COR-L47 (cell line): ENCODE results near the gene NPL.

Experiments used
- DNase-seq: peaks from one replicate; lab custom pipeline; 2025; lab: John Stamatoyannopoulos, UW

The NPL gene

DNA sequence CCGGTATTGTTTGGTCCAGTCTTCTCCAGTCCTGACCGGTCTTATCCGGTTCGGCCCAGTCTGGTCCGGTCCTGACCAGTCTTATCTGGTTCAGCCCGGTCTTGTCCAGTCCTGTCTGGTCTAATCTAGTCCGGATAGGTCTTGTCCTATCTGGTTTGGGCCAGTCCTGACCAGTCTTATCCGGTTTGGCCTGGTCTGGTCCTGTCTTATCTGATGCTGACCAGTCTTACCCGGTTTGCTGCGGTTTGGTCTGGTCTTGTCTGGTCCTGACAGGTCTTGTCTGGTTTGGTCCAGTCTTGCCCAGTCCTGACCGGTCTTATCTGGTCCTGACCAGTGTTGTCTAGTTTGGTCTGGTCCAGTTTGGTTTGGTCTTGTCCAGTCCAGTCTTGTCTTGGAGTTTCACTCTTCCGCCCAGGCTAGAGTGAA, 79.7 kb downstream of the NPL start:
- DNase-seq = no peak

DNA sequence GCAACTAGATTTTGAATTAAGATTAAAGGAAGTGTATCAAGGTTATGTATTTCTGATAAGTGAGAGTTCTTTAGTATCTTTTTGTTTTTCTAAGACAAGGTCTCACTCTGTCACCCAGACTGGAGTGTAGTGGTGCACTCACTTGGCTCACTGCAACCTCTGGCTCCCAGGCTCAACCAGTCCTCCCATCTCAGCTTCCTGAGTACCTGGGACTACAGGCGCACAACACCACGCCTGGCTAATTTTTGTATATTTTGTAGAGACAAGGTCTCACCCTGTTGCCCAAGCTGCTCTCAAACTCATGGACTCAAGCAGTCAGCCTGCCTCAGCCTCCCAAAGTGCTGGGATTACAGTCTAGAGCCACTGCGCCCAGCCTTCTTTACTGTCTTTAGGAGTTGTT, 83.3 kb downstream of the NPL start:
- DNase-seq = no peak

DNA sequence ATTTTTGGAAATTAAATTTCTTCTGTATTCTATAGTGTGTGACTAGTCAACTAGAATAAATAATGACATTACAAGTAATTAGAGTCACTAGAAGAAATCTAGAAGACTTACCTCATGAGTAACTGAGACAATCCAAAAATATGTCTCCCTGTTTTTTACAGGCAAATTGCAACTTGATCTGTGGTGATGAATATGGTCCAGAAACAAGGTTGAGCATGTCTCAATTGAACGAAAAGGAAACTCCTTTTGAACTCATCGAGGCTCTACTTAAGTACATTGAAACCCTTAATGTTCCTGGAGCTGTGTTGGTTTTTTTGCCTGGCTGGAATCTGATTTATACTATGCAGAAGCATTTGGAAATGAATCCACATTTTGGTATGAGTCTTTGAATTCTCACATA, 86.3 kb downstream of the NPL start:
- DNase-seq = no peak

DNA sequence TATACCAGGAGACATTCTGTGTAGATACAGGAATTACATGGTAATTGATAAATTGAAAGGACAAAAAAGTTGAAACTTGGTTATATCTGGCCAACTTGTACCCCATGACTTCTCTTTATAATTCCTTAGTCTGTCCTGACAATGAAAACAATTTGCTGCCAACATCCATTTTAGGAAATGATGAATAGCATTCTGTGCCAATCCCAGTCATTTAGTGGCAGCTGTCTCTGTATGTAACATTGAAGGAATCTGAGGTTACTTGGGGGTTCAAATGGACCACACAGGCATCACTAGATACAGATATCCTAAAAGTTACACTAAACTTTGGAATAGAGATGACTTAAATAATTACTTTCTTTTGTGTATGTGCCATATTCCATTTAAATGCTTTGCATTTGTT, 87.8 kb downstream of the NPL start:
- DNase-seq = no peak

DNA sequence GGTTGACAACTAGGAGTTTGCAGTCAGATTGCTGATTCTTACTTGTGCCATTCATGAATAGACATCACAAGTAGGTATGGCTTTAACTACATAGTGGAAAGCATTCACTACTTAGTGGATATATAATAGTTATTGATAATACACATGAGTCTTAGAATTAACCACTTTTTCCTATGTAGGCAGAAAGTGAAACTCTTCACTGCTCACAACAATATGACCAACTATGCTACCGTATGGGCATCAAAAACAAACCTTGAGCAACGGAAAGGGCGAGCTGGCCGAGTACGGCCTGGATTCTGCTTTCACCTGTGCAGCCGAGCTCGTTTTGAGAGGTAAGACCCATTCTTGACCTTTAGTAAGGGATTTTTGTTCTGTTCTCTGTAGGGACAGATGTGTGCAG, 88.3 kb downstream of the NPL start:
- no peak for DNase-seq
